GM18498 (cell line): ENCODE results near the gene MAN2A2.
"Not testable (repeated sequence)": the region's sequence is repeated elsewhere in the genome, so short reads cannot be mapped to it uniquely, and the experiment has no call there.

Experiments
- ATAC-seq: cut with Tn5 transposase; IDR thresholded peaks from one replicate; pipeline ENCODE4 v1.9.1; 2021; ENCODE audit warnings: mild to moderate bottlenecking, moderate library complexity; ENCODE audit not compliant: unreplicated experiment

Gene MAN2A2

DNA sequence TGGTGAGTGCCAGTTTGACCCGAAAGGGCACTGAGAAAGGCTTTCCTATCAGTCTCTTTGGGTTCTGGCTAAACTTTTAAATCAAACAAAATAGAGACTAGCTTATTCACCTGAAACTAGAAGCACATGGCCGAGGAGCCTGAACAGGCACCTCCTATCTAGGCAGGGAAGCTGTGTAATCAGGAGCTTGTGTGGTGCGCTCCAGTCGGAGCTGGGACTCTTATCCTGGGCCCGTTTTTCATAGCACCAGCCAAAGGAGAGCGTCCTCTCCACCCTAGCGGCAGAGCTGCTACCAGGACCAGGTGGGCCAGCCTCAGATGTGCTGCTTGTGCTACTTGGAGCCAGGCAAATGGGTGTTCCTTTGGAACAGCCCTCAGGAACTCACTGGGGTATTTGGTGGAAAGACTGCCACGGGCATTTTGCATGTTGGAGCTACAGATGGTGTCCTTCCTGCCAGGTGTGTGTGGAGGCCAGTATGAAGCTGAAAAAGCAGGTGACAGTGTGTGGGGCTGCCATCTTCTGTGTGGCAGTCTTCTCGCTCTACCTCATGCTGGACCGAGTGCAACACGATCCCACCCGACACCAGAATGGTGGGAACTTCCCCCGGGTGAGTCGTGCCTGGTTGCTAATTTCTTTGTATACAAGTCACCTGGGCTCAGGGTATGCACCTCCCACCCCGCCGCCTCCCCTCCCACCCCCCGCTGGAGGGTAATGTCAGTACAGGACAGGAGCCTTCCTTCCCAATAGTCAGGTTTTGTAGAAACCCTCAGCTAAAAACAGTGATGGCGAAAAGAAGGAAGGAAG, 833 bp downstream of the MAN2A2 start:
- no peak for ATAC-seq

DNA sequence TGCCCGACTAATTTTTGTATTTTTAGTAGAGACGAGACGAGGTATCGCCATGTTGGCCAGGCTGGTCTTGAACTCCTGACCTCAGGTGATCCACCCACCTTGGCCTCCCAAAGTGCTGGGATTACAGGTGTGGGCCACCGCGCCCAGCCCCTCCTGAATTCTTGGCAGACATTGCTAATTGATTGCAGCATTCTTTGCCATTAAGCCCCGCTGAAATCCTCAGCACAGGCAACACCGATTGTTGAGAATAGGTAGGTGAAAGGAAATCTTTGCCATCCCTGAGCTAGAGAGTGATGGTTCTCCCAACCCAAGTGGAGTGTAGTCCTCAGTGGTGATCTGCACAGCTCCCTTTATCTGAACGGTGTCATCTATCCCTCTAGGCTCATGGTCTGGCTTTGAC, 1.6 kb downstream of the MAN2A2 start:
- no peak for ATAC-seq

DNA sequence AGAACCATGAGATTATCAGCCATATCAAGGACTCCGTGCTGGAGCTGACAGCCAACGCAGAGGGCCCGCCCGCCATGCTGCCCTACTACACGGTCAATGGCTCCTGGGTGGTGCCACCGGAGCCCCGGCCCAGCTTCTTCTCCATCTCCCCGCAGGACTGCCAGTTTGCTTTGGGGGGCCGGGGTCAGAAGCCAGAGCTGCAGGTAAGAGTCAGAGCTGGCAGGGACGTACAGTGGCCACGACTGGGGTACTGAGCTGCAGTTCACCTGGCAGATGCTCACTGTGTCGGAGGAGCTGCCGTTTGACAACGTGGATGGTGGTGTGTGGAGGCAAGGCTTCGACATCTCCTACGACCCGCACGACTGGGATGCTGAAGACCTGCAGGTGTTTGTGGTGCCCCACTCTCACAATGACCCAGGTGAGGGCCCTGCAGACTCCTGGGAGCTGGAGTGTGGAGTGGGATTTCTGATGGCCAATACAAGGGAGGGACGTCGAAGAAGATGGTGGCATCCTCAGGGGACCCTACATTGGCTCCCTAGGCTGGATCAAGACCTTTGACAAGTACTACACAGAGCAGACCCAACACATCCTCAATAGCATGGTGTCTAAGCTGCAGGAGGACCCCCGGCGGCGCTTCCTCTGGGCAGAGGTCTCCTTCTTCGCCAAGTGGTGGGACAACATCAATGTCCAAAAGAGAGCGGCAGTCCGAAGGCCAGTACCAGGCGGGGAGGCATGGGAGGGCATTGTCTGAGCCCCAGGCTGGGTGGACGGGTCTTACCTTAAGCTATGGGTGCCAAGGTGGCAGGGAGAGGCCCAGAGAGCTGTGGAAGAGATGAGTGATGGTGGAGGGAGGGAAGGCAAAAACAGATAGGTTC, 2.4 kb downstream of the MAN2A2 start:
- no peak for ATAC-seq

DNA sequence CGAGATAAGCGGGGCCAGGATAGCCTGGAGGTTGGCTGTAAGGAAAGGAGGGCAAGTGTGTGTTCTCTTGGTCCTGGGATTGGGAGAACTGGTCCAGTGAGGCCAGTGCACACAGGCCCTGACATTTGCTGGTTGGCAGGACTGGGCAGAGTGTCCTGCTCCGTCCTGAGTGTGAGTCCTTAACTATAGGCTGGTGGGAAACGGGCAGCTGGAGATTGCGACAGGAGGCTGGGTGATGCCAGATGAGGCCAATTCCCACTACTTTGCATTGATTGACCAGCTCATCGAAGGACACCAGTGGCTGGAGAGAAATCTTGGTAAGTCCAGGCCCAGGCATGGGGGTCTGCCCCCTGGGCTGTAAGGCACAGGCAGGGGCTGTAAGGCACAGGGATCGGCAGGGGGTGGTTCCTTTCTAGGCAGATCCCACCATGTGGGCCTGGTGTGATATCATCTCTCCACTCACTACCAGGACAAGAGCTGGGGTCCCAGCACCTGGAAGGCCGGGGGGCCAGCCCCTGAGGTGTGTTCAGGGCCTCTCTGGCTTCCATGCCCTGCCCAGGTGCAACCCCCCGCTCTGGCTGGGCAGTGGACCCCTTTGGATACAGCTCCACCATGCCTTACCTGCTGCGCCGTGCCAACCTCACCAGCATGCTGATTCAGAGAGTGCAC, 3.2 kb downstream of the MAN2A2 start:
- ATAC-seq, result no peak

DNA sequence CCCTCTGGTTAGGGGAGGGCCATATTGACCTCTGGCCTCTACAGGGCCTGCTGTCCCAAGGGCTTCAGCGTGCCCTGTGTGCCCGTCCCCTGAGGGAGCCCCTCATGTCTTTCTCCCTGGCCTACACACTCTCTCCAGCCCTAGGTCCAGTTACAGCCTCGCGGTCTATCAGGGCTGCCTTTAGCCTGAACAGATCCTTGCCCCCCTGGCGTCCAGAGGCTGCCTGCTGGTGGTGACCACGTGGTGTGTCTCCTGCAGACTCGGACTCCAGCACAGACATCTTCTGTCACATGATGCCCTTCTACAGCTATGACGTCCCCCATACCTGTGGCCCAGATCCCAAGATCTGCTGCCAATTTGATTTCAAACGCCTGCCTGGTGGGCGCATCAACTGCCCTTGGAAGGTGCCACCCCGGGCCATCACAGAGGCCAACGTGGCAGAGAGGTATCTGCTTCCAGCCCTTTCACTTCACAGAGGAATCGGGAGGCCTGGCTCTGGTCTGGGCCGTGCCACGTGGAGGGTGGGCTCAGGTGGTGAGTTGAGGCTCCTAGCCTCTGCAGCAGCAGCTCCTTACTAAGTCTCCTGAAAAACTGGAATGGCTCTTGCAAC, 4.1 kb downstream of the MAN2A2 start:
- ATAC-seq, result no peak

DNA sequence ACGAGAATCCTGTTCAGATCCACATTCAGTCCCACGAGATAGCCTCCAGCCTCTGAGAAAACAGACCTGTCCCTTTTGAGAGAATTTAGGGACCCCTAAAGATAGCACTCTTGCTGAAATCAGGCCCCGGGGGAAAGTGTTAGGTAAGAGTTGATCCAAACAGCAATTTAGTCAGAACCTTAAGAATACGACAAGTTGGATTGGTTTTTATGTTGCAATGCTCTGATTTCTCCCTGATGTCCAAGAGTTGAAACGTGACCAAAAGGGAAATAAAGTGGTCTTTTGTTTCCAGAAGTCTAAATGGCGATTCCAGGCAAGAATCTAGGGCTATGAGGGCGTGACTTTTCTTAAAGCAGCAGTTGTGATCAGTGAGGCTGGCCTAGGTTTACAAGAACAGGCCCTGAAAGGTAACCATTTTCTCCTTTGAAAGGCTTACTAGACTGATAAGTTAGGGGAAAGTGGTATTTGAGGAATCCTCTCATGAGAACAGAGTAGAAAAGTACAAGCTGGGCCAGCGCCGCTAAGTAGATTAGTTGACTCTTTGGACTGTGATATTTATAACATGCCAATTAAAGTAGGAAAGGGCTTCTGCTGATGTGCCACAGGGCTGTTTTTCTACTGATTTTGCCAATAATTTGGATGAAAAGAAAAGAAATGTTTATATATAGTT, 4.9 kb downstream of the MAN2A2 start:
- no peak for ATAC-seq

DNA sequence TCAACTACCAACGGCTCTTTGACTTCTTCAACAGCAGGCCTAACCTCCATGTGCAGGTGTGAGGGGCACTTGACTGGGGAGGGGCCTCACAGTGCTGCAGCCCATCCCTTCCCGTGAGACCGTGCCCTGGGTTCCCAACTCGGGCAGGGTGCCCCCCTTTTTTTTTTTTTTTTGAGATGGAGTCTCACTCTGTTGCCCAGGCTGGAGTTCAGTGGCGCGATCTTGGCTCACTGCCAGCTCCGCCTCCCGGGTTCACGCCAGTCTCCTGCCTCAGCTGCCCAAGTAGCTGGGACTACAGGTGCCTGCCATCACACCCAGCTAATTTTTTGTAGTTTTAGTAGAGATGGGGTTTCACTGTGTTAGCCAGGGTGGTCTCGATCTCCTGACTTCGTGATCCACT, 6.3 kb downstream of the MAN2A2 start:
- not testable (repeated sequence) for ATAC-seq

DNA sequence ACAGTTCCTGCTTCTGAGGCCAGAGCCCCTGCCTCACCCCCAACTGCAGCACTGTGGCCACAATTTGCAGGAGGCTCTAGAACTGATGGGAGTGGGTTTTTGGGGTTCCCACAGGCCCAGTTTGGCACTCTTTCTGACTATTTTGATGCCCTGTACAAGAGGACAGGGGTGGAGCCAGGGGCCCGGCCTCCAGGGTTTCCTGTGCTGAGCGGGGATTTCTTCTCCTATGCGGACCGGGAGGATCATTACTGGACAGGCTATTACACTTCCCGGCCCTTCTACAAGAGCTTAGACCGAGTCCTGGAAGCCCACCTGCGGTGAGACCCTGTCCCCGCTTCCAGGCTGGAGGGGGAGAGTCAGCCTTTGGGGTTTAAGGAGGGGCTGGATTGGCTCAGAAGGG, 6.9 kb downstream of the MAN2A2 start:
- no peak for ATAC-seq

DNA sequence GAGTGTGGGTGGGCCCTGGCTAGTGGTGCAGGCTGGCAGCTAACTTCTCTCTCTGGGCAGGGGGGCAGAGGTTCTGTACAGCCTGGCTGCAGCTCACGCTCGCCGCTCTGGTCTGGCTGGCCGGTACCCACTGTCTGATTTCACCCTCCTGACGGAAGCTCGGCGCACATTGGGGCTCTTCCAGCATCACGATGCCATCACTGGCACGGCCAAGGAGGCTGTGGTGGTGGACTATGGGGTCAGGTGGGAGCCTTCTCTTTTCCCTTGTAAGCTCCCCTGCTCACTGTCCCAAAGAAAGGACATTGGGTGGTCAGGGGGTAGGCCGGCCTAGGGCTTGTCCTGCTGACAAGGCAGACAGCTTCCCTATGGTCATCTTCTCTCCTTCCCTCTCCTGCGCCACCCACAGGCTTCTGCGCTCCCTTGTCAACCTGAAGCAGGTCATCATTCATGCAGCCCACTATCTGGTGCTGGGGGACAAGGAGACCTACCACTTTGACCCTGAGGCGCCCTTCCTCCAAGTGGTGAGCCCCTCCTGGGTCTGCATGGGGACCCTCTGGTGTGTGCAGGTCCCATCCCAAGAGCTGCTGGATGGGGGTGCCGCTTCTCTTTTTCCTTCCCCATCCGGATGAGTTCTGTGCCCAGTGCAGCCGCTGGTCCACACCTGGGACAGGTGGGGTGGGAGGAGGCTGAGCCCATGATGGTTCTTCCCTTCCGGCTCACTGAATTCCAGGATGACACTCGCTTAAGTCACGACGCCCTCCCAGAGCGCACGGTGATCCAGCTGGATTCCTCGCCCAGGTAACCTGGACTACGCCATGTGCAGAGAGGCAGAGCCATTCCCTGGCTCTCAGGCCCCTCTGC, 7.6 kb downstream of the MAN2A2 start:
- ATAC-seq, result no peak

DNA sequence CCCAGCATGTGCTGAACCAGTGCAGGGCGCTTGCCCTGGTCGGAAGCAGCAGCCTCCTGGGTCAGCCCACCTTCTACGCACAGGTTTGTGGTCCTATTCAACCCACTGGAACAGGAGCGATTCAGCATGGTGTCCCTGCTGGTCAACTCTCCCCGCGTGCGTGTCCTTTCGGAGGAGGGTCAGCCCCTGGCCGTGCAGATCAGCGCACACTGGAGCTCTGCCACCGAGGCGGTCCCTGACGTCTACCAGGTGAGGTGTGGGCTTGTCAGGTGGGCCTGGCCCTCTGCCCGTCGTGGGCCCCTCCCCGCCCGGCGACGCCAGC, 8.2 kb downstream of the MAN2A2 start:
- no peak for ATAC-seq

DNA sequence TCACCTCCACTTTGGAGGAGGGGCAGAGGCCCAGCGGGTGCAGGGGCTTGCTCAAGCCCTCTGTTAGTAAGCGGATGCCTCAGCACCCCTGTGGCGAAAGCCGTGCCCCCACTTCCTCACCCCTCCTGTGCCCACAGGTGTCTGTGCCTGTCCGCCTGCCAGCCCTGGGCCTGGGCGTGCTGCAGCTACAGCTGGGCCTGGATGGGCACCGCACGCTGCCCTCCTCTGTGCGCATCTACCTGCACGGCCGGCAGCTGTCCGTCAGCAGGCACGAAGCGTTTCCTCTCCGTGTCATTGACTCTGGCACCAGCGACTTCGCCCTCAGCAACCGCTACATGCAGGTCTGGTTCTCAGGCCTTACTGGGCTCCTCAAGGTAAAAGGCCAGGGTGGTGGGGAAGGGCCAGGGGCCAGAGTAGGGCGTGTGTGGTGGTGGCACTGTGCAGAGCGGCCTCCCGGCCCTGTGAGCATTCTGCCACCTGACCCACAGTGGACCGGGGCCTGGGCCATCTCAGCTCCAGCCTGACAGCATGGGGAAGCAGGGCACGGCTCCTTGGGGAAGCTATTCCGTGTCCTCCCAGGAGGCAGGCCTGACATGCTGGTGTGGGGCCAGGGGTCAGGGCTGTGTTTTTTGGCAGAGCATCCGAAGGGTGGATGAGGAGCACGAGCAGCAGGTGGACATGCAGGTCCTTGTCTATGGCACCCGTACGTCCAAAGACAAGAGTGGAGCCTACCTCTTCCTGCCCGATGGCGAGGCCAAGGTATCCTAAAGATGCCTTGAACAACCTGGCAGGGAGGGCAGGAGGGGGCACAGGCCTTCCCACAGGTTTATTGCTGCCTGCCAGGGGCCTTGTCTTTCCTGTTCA, 9.0 kb downstream of the MAN2A2 start:
- no peak for ATAC-seq

DNA sequence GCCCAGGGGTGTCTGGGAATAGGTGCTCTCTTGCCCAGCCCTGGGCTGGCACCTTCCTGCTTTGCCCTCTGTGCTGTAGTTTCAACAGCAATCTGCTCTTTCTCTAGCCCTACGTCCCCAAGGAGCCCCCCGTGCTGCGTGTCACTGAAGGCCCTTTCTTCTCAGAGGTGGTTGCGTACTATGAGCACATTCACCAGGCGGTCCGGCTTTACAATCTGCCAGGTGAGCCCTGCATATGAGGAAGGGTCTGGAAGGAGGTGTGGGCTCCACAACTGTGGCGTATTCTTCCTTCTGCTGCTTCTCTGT, 9.6 kb downstream of the MAN2A2 start:
- no peak for ATAC-seq

DNA sequence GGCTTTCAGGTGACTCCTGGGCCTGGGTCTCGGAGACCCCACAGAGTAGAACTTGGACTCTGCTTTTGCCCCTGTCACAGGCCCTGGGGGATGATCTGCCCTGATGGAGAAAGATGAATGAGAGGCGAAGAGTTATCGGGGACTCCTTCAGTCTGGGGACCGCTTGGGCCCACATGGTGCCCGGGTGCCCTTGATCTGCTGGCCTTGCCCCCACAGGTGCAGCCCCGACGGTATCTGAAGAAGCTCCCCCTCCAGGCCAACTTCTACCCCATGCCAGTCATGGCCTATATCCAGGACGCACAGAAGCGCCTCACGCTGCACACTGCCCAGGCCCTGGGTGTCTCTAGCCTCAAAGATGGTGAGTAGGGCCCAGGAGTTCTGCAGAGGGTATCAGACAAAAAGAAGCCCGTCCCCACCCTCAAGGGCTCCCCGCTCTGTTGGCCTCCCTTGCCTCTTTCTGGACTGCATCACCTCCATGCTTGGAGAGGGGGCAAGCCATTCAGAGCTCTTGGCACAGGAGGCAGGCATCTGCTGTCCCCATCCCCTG, 10.4 kb downstream of the MAN2A2 start:
- ATAC-seq, result no peak

DNA sequence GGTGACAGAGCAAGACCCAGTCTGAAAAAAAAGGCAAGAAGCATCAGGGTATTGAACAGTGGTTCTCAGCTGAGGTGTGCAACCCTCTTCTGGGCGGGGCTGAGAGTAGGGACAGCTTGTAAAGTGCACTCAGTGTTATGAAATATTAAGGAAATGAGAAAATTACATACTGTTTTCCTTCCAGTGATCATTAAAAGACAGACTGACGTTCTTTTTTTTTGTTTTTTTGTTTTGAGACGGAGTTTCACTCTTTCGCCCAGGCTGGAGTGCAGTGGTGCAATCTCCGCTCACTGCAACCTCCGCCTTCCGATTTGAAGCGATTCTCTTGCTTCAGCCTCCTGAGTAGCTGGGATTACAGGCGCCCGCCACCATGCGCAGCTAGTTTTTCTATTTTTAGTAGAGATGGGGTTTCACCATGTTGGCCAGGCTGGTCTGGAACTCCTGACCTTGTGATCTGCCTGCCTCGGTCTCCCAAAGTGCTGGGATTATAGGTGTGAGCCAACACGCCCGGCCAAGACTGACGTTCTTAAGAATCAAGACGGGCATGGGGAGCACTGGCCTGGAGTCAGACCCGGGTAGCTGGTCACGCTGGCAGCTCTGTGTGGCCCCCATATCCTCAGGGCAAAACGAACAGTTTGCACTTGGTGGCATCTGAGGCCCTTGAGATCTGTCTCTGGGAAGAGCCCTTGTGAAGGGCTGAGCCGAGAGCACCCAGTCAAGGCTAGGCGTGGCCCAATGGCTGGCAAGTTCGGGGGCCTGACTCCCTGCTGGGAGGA, 11.4 kb downstream of the MAN2A2 start:
- ATAC-seq, result no peak

DNA sequence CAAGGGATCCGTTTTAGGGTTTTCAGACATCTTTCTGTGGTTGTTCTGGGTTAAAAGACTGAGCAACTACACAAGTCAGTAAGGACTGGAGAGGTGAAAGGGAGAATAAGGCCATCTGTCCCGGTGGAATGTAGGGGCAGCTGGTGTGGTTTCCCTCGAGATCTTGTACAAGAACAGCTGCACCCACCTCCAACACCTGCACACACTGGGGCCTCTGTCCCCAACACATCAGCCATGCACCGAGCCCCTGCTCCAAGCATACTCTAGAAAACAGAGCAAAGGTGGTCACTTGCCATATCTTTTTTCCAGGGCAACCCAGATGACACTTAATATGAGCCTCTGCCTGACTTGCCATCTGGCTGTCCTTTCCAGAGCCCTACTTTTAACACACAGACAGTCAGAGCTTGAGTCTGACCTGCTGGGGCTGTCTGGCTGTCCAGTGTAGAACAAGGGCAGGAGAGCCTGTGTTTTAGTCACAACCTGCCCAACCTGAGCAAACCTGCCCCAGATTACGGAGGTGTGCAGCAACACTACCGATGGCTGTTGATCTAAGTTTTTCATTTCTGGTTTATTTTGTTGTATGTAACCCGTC, 12.2 kb downstream of the MAN2A2 start:
- ATAC-seq, result no peak

DNA sequence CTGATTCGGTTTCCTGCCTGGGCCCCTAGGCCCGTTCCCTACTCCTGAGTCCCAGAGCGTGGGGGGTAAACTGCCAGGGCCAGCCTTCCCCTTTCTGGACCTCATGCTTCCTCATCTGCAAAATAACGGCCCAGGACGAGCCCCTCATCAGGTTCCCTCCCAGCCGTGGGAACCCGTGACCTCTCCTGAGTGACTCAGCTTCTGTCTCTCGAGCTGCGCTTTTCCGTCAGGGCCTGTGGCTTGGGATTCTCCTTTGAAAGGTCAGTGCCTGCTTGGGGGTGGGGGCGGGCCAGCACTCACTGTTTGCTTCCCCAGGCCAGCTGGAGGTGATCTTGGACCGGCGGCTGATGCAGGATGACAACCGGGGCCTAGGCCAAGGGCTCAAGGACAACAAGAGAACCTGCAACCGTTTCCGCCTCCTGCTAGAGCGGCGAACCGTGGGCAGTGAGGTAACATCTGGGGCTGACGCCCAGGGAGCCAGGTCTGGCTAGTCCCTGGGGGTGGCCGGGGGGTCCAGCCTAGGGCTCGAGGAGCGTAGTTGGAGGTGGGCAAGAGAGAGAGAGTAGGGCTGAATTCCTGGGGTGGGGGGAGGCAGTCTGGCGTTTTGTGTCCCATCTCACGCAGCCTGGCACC, 12.8 kb downstream of the MAN2A2 start:
- no peak for ATAC-seq

DNA sequence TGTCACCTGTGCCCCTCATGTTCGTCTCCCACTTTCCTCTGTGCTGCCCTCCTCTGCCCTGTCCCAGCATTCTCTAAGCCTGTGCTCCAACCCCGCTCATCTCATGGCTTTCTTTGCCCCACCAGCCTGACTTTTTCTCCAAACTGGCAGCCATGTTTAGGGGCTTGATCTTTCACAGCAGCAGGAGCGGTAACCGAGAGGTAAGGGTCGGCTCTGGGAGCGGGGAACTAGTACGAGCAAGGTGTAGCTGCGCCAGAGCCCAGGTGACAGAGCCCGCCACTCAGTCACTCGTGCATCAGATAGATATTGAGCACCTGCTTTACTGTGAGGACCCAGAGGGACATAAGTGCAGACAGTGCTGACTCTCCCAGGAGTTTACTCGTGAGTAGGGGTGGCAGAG, 13.4 kb downstream of the MAN2A2 start:
- ATAC-seq, result no peak
